GM23338 (cell line): ENCODE results near the gene CLUH. TPM values are rescaled to one million over a fixed set of nuclear protein-coding genes. Genes with fewer than 3 reads are reported as not detected.
A peak's percentile ranks its signal among the peaks of the same experiment; 100 is the strongest.

Source experiments
- ATAC-seq: fragments of 200-7000 bp; cut with Tn5 transposase; 3 replicates; pipeline ENCODE4 v1.9.1; 2020
- DNase-seq: peaks from one replicate; pipeline ENCODE4 v3.0.0-alpha.2; 2015; ENCODE audit warnings: low spot score
- H2AFZ ChIP-seq: fragments of 200-600 bp; sonication (generic); 2 replicates; pipeline ENCODE4 v1.8.0; 2016; ENCODE audit warnings: antibody characterized with exemption, mild to moderate bottlenecking, moderate library complexity
- H3F3A ChIP-seq: fragments of 200-600 bp; sonication (generic); replicated peaks from 2 replicates; pipeline ENCODE4 v1.8.0; 2017; ENCODE audit warnings: antibody characterized with exemption, mixed run types, low read depth
- H3K27ac ChIP-seq: fragments of 200-600 bp; sonication (generic); 2 replicates; pipeline ENCODE4 v1.6.1; 2016; ENCODE audit warnings: low read depth
- H3K27me3 ChIP-seq: fragments of 200-600 bp; sonication (generic); 2 replicates; pipeline ENCODE4 v1.8.0; 2016; ENCODE audit warnings: mild to moderate bottlenecking, mixed run types, moderate library complexity; ENCODE audit not compliant: insufficient read depth
- H3K36me3 ChIP-seq: fragments of 200-600 bp; sonication (generic); 2 replicates; pipeline ENCODE4 v1.8.0; 2016; ENCODE audit warnings: mild to moderate bottlenecking; ENCODE audit not compliant: insufficient read depth
- H3K4me1 ChIP-seq: fragments of 200-600 bp; sonication (generic); 2 replicates; pipeline ENCODE4 v1.8.0; 2016; ENCODE audit warnings: mild to moderate bottlenecking, moderate library complexity; ENCODE audit not compliant: insufficient read depth
- H3K4me2 ChIP-seq: fragments of 200-600 bp; sonication (generic); 2 replicates; pipeline ENCODE4 v1.7.1; 2017; ENCODE audit warnings: mixed run types
- H3K4me3 ChIP-seq: fragments of 200-600 bp; sonication (generic); 2 replicates; pipeline ENCODE4 v1.6.1; 2016; ENCODE audit warnings: mixed run types
- H3K79me2 ChIP-seq: fragments of 200-600 bp; sonication (generic); replicated peaks from 2 replicates; pipeline ENCODE4 v1.8.0; 2017; ENCODE audit warnings: mild to moderate bottlenecking; ENCODE audit not compliant: insufficient read depth
- H3K9me2 ChIP-seq: fragments of 200-600 bp; sonication (generic); 2 replicates; pipeline ENCODE4 v1.8.0; 2017; ENCODE audit not compliant: insufficient read depth
- H4K20me1 ChIP-seq: fragments of 200-600 bp; sonication (generic); replicated peaks from 2 replicates; pipeline ENCODE4 v1.8.0; 2017; ENCODE audit warnings: mild to moderate bottlenecking; ENCODE audit not compliant: insufficient read depth
- H3K27ac Mint-ChIP-seq: 2 replicates; pipeline ENCODE4 v1.8.0; 2020; ENCODE audit warnings: inconsistent platforms, mild to moderate bottlenecking, moderate library complexity, mixed read lengths
- H3K27me3 Mint-ChIP-seq: 3 replicates; pipeline ENCODE4 v1.8.0; 2022; ENCODE audit warnings: low read depth, mild to moderate bottlenecking, moderate library complexity, mixed read lengths, inconsistent platforms; ENCODE audit not compliant: insufficient read depth, poor library complexity
- H3K36me3 Mint-ChIP-seq: 3 replicates; pipeline ENCODE4 v1.8.0; 2021; ENCODE audit warnings: low read depth, mild to moderate bottlenecking, inconsistent platforms, moderate library complexity, mixed read lengths
- H3K4me1 Mint-ChIP-seq: 3 replicates; pipeline ENCODE4 v1.8.0; 2020; ENCODE audit warnings: mild to moderate bottlenecking, inconsistent platforms, mixed read lengths
- H3K4me3 Mint-ChIP-seq: 3 replicates; pipeline ENCODE4 v1.8.0; 2021; ENCODE audit warnings: moderate library complexity, mild to moderate bottlenecking, inconsistent platforms, mixed read lengths
- H3K9me3 Mint-ChIP-seq: 3 replicates; pipeline ENCODE4 v1.8.0; 2020; ENCODE audit warnings: moderate library complexity, mild to moderate bottlenecking, inconsistent platforms, mixed read lengths
- CREB1 ChIP-seq: fragments of 250-450 bp; sonication (Bioruptor Pico); IDR thresholded peaks from 2 replicates; pipeline ENCODE4 v1.5.0; 2020; ENCODE audit warnings: low read depth, mild to moderate bottlenecking, moderate library complexity
- EZH2 ChIP-seq: fragments of 200-600 bp; sonication (generic); IDR thresholded peaks from one replicate; pipeline ENCODE4 v1.8.0; 2017; ENCODE audit warnings: antibody characterized with exemption, mild to moderate bottlenecking, low read depth; ENCODE audit not compliant: unreplicated experiment
- EZH2phosphoT487 ChIP-seq: fragments of 200-600 bp; sonication (generic); IDR thresholded peaks from one replicate; pipeline ENCODE4 v1.8.1; 2018; ENCODE audit warnings: antibody characterized with exemption; ENCODE audit not compliant: unreplicated experiment
- JUNB ChIP-seq: IDR thresholded peaks from one replicate; pipeline ENCODE4 v1.6.1; 2016; ENCODE audit warnings: antibody characterized with exemption; ENCODE audit not compliant: unreplicated experiment
- NANOG ChIP-seq: IDR thresholded peaks from 2 replicates; pipeline ENCODE4 v1.6.1; 2016; ENCODE audit warnings: antibody characterized with exemption, borderline replicate concordance
- POLR2AphosphoS5 ChIP-seq: IDR thresholded peaks from 2 replicates; pipeline ENCODE4 v1.6.1; 2016; ENCODE audit warnings: antibody characterized with exemption, low read depth
- STAT1 ChIP-seq: IDR thresholded peaks from one replicate; pipeline ENCODE4 v1.6.1; 2016; ENCODE audit warnings: antibody characterized with exemption; ENCODE audit not compliant: unreplicated experiment
- ZNF331 ChIP-seq: fragments of 250-450 bp; sonication (Bioruptor Pico); IDR thresholded peaks from 2 replicates; pipeline ENCODE4 v1.5.0; 2020; ENCODE audit warnings: low read depth, mild to moderate bottlenecking, moderate library complexity
- polyA plus RNA-seq: library from polyadenylated mRNA; unstranded; fragments of >200 nt; fragmentation: Nextera tagmentation; extraction: Ambion mirVana; gene quantifications from 2 replicates; pipeline ENCODE4 v1.2.1, GENCODE V29; 2016
- total RNA-seq: library from RNA; depleted of rRNA; stranded (reverse); fragments of >200 nt; shearing (Covaris generic); gene quantifications from 2 replicates; pipeline ENCODE4 v1.2.3, GENCODE V29; 2014
- TF ChIP-seq, protein P1 (sequence below): IDR thresholded peaks from 2 replicates; pipeline ENCODE4 v1.6.1; 2016; ENCODE audit warnings: antibody characterized with exemption
- TF ChIP-seq, protein P2 (sequence below), 2 experiments: fragments of 200-600 bp in 1 of 2; sonication (generic) in 1 of 2; conservative IDR thresholded peaks; 2 replicates each; pipeline versions ENCODE4 v1.5.1 to v1.6.1; 2016 to 2017; ENCODE audit warnings: antibody characterized with exemption in 2 of 2, low read depth in 2 of 2, mild to moderate bottlenecking in 2 of 2, moderate library complexity in 1 of 2
- TF ChIP-seq, protein P3 (sequence below): IDR thresholded peaks from one replicate; pipeline ENCODE4 v1.6.1; 2018; ENCODE audit warnings: antibody characterized with exemption; ENCODE audit not compliant: unreplicated experiment

The CLUH gene
- total and polyA plus RNA-seq, 2 experiments from 2014 or later = 23.5 to 90.0 TPM

DNA sequence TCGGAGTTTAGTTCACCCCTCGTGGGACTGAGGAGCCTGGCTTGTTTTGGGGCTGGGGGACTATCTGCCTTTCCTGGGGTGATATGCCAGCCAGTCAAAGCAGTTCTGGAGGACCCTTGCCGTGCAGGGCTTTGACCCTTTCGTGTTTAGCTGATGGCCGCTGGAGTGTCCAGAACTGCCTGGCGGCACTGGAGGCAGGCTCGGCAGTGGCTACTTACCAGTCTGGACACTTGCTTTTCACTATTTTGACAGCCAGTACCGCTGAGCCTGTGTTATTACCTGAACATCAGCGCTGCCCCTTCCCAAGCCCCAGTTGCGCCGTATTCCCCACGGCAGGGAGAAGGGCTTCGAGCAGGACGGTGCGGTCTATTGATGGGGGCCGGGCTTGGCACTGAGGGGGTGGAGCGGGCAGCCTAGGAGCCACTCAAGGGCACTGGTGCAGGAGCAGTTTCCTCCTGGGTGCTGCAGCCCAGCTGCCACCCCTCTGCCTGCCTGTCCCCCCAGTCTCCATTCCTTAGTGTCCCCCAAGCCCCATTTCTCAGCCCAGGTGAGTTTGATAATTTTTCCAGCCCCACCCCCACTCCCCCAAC is 19.3 kb upstream of the CLUH start:
- Mint-ChIP-seq H3K36me3 (peaks cover 15% of the 10 kb centered on the region), H3K4me3 (no peak overlapping the region)
- no peak for DNase-seq

DNA sequence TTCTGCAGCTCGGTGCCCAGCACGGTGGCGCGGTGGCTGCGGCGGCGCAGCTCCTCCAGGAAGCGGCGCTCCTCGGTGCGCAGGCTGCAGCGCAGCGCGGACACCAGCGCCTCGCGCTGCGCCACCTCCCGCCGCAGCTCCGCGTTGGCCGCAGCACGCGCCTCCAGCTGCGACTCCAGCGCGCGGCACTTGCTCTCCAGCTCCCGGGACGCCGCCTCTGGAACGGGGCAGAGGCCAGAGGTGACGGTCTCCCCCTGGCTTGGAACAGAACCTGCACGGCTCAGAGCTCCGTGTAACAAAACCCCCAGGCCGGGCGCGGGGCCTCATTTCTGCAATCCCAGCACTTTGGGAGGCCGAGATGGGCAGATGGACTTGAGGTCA is 13.2 kb upstream of the CLUH start:
- H3K4me1 Mint-ChIP-seq = peaks cover 16% of the 10 kb centered on the region; the same call in 2 of the 3 replicates
- no peaks in the 10 kb centered on the region for H3K9me3 Mint-ChIP-seq
- Histone ChIP-seq H2AFZ (no peak overlapping the region; the same call in 1 of the 2 replicates), H3K4me3 (peak overlapping the region; percentile 44; the same call in 1 of the 2 replicates), H3K36me3 (no peaks in the 10 kb centered on the region), H3K79me2 (no peaks in the 10 kb centered on the region), H4K20me1 (peaks cover 3% of the 10 kb centered on the region), H3K9me2 (no peaks in the 10 kb centered on the region), H3K4me2 (peak overlapping the region; percentile 70), H3K27me3 (peaks cover 3% of the 10 kb centered on the region; the same call in 1 of the 2 replicates), H3F3A (peaks cover 10% of the 10 kb centered on the region), H3K27ac (no peak overlapping the region), H3K4me1 (peaks cover 26% of the 10 kb centered on the region)
- peaks cover 24% of the 10 kb centered on the region for H3K27me3 Mint-ChIP-seq
- ATAC-seq (peak; percentile 49), DNase-seq (peak; percentile 88)
- H3K27ac Mint-ChIP-seq = no peak overlapping the region
- H3K4me3 Mint-ChIP-seq = peak overlapping the region; percentile 66
- peaks cover 4% of the 10 kb centered on the region; the same call in 2 of the 3 replicates for H3K36me3 Mint-ChIP-seq
- TF ChIP-seq, protein P1, sequence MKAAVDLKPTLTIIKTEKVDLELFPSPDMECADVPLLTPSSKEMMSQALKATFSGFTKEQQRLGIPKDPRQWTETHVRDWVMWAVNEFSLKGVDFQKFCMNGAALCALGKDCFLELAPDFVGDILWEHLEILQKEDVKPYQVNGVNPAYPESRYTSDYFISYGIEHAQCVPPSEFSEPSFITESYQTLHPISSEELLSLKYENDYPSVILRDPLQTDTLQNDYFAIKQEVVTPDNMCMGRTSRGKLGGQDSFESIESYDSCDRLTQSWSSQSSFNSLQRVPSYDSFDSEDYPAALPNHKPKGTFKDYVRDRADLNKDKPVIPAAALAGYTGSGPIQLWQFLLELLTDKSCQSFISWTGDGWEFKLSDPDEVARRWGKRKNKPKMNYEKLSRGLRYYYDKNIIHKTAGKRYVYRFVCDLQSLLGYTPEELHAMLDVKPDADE = no peak
- TF ChIP-seq ZNF331 (CRISPR knock-in tag) (no peak), EZH2phosphoT487 (no peak), JUNB (no peak), NANOG (no peak), CREB1 (CRISPR knock-in tag) (peak; percentile 41; the same call in 1 of the 2 replicates), STAT1 (no peak), POLR2AphosphoS5 (peak; percentile 23; the same call in 1 of the 2 replicates)
- TF ChIP-seq, protein P2, sequence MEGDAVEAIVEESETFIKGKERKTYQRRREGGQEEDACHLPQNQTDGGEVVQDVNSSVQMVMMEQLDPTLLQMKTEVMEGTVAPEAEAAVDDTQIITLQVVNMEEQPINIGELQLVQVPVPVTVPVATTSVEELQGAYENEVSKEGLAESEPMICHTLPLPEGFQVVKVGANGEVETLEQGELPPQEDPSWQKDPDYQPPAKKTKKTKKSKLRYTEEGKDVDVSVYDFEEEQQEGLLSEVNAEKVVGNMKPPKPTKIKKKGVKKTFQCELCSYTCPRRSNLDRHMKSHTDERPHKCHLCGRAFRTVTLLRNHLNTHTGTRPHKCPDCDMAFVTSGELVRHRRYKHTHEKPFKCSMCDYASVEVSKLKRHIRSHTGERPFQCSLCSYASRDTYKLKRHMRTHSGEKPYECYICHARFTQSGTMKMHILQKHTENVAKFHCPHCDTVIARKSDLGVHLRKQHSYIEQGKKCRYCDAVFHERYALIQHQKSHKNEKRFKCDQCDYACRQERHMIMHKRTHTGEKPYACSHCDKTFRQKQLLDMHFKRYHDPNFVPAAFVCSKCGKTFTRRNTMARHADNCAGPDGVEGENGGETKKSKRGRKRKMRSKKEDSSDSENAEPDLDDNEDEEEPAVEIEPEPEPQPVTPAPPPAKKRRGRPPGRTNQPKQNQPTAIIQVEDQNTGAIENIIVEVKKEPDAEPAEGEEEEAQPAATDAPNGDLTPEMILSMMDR (conservative IDR thresholded peaks at IDR 0.05; ENCODE audit: low read depth in 2 of 2) = peak in 1 of 2 experiments; percentile 51; a peak in 2 of 4 replicates

More for the DNA sequence above, 19.3 kb upstream of the CLUH start:
- no peaks in the 10 kb centered on the region; the same call in 1 of the 2 replicates for H3K4me1 ChIP-seq
- no peak for ATAC-seq
- no peaks in the 10 kb centered on the region for H3K9me2 ChIP-seq
- TF ChIP-seq NANOG (no peak), EZH2 (no peak), CREB1 (CRISPR knock-in tag) (no peak)
- TF ChIP-seq, protein P1 = no peak
- TF ChIP-seq, protein P3, sequence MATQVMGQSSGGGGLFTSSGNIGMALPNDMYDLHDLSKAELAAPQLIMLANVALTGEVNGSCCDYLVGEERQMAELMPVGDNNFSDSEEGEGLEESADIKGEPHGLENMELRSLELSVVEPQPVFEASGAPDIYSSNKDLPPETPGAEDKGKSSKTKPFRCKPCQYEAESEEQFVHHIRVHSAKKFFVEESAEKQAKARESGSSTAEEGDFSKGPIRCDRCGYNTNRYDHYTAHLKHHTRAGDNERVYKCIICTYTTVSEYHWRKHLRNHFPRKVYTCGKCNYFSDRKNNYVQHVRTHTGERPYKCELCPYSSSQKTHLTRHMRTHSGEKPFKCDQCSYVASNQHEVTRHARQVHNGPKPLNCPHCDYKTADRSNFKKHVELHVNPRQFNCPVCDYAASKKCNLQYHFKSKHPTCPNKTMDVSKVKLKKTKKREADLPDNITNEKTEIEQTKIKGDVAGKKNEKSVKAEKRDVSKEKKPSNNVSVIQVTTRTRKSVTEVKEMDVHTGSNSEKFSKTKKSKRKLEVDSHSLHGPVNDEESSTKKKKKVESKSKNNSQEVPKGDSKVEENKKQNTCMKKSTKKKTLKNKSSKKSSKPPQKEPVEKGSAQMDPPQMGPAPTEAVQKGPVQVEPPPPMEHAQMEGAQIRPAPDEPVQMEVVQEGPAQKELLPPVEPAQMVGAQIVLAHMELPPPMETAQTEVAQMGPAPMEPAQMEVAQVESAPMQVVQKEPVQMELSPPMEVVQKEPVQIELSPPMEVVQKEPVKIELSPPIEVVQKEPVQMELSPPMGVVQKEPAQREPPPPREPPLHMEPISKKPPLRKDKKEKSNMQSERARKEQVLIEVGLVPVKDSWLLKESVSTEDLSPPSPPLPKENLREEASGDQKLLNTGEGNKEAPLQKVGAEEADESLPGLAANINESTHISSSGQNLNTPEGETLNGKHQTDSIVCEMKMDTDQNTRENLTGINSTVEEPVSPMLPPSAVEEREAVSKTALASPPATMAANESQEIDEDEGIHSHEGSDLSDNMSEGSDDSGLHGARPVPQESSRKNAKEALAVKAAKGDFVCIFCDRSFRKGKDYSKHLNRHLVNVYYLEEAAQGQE = no peak
- H4K20me1 ChIP-seq = no peaks in the 10 kb centered on the region; the same call in 1 of the 2 replicates
- no peak overlapping the region for H2AFZ ChIP-seq
- H3K27me3 ChIP-seq = no peaks in the 10 kb centered on the region
- H3K79me2 ChIP-seq = no peaks in the 10 kb centered on the region
- no peak overlapping the region for H3K4me3 ChIP-seq
- Mint-ChIP-seq H3K27ac (no peak overlapping the region), H3K27me3 (no peaks in the 10 kb centered on the region), H3K4me1 (no peaks in the 10 kb centered on the region; the same call in 2 of the 3 replicates), H3K9me3 (no peaks in the 10 kb centered on the region; the same call in 2 of the 3 replicates)
- no peaks in the 10 kb centered on the region for H3K36me3 ChIP-seq
- no peak overlapping the region for H3K4me2 ChIP-seq
- H3K27ac ChIP-seq = no peak overlapping the region
- no peaks in the 10 kb centered on the region for H3F3A ChIP-seq
